ENCODE data around the gene PTGS2.
"Not testable (repeated sequence)": the region's sequence is repeated elsewhere in the genome, so short reads cannot be mapped to it uniquely, and the experiment has no call there.

Gene PTGS2

DNA sequence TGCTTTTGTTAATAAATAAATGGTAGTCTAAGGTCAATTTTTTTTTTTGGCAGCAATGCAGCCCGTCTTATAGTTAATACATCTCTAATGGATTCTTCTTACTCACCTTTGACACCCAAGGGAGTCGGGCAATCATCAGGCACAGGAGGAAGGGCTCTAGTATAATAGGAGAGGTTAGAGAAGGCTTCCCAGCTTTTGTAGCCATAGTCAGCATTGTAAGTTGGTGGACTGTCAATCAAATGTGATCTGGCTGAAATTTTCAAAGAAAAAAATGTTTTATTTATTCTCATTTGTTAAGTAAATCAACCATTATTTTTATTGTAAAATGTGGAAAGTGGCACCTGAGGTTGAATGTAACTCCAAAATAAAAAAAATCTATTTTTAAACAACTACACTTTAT, 2.1 kb downstream of the PTGS2 start:
- H3K9me3 ChIP-seq: no peaks in the 10 kb centered on the region
- H3K27me3 ChIP-seq: no peaks in the 10 kb centered on the region
- DNase-seq: no peak
- no peak overlapping the region for H3K4me3 ChIP-seq
- intact Hi-C loops (cut with DNase I; ENCODE audit: low total_unique reads): no loop called here
- peaks cover 7 to 22% (median 19%) of the 10 kb centered on the region in 3 donors for H3K36me3 ChIP-seq
- TF ChIP-seq, protein P1, sequence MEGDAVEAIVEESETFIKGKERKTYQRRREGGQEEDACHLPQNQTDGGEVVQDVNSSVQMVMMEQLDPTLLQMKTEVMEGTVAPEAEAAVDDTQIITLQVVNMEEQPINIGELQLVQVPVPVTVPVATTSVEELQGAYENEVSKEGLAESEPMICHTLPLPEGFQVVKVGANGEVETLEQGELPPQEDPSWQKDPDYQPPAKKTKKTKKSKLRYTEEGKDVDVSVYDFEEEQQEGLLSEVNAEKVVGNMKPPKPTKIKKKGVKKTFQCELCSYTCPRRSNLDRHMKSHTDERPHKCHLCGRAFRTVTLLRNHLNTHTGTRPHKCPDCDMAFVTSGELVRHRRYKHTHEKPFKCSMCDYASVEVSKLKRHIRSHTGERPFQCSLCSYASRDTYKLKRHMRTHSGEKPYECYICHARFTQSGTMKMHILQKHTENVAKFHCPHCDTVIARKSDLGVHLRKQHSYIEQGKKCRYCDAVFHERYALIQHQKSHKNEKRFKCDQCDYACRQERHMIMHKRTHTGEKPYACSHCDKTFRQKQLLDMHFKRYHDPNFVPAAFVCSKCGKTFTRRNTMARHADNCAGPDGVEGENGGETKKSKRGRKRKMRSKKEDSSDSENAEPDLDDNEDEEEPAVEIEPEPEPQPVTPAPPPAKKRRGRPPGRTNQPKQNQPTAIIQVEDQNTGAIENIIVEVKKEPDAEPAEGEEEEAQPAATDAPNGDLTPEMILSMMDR (IDR thresholded peaks at IDR 0.05): no peak
- H3K27ac ChIP-seq: no peak overlapping the region
- H3K4me1 ChIP-seq: peaks cover 0 to 10% (median 4%) of the 10 kb centered on the region in 4 donors

DNA sequence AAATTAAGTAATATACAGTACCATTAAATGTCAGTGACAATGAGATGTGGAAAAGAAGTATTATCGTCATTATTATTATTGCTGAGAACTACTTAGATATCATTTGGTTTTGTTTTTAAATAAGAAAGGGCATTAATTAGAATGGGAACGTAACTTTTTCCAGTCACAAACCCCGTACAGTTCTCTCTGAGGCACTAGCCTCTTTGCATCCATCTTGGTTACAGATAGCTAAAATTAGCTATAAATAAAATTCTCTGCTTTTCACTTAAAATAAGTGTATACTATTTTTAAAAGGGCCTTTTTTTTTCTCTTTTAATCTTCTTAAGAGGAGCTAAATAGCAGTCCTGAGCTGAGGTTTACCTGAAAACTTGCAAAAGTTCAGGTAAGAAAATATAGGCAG, 7.6 kb downstream of the PTGS2 start:
- TF ChIP-seq, protein P1 (IDR thresholded peaks at IDR 0.05): no peak
- Histone ChIP-seq H3K4me3 (no peak overlapping the region), H3K4me1 (no peaks in the 10 kb centered on the region), H3K36me3 (peaks cover 12 to 22% (median 19%) of the 10 kb centered on the region in 3 donors), H3K27me3 (no peaks in the 10 kb centered on the region), H3K27ac (no peak overlapping the region), H3K9me3 (no peaks in the 10 kb centered on the region)
- intact Hi-C loops (cut with DNase I; ENCODE audit: low total_unique reads): no loop called here
- DNase-seq: no peak

DNA sequence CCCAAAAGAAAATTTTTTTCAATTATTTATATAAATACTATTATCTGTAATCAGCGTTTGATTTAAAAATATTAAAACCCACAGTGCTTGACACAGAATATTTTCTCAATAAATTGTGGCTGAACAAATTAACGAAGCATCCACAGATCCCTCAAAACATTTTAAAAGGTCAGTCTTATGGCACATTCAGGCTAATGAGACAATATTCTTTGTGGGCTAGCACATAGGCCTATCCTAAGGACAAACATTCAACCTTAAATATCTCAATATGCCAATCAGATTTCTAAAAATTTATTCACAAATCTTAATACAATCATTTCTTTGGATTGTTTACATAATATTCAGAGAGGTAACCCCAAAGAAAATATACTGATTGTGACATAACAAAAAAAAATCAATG, 8.1 kb downstream of the PTGS2 start:
- intact Hi-C loops (cut with DNase I; ENCODE audit: low total_unique reads): no loop called here
- no peak for DNase-seq
- no peaks in the 10 kb centered on the region for H3K27me3 ChIP-seq
- H3K36me3 ChIP-seq: peaks cover 12 to 22% (median 19%) of the 10 kb centered on the region in 3 donors
- TF ChIP-seq, protein P1 (IDR thresholded peaks at IDR 0.05): no peak
- H3K27ac ChIP-seq: no peak overlapping the region
- H3K4me1 ChIP-seq: no peaks in the 10 kb centered on the region
- H3K9me3 ChIP-seq: no peaks in the 10 kb centered on the region
- H3K4me3 ChIP-seq: no peak overlapping the region

DNA sequence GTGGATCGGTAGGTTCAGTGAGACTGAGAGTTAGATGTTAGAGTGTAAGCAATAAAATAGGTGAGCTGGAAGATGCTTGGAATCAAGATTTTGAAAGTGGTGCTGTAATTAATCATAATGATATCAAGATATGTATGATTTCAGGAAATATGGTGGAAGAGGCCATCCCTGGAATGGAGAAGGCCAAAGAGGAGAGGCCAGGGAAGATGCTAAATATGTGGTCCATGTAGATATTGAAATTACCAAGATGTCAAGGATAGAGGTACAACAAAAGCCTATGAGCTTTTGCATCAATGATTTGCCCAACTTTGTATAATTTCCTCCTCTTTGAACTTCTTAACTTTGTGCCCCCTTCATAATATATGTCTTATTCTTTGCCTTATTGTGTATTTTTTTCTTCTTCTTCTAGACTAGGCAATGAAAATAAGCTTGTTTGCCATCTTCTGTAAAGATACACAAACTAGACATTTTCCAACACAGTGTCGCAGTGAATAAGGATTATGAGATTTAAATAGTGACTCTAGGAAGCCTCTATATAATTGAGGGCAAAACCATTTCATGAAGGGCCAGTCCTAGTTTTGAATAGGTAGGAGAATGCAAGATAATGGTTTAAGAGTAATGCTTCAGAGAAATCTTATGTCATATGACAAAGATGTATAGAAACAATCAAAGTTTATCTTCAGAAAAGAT, 8.9 kb downstream of the PTGS2 start:
- no peaks in the 10 kb centered on the region for H3K27me3 ChIP-seq
- TF ChIP-seq, protein P1 (IDR thresholded peaks at IDR 0.05): no peak
- no peak overlapping the region for H3K4me3 ChIP-seq
- DNase-seq: no peak
- H3K36me3 ChIP-seq: peaks cover 12 to 19% (median 16%) of the 10 kb centered on the region in 3 donors
- no peaks in the 10 kb centered on the region for H3K4me1 ChIP-seq
- intact Hi-C loops (cut with DNase I; ENCODE audit: low total_unique reads): no loop called here
- no peaks in the 10 kb centered on the region for H3K9me3 ChIP-seq
- H3K27ac ChIP-seq: no peak overlapping the region

DNA sequence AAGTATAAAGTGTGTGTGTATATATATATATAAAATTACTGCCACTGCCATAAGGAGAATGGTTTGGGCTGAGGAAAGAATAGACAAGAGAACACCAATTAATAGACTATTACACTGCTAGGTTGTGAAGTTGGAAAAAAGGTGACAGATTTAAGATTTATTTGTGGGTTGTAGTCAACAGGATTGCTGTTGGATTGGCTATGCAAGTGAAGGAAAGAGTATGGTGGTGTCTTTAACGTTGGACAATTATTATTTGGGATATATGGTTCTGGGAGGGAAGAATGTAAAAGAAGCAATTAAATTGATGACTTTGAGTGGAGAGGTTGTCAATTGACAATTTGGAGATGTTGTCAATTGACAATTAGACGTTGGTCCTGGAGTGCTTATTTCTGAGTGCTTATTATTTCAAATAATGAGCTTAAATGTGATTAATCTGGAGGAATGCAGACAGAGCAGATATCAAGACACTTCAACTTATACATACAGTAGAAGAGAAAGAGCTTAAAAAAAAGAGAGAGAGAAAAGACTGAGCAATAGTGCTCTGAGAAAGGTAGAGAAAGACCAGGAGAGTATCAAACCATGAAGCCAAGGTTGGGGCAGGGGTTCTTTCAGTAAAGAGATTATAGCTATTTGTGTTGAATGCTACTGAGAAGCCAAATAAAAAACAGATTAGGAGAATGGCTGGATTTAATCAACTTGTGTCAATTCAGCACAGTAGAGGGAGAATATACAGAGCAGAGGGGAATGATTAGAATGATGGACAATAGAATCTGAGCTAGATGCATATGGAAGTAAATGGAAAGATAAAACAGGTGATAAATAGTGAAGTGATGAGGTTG, 9.7 kb downstream of the PTGS2 start:
- H3K27me3 ChIP-seq: no peaks in the 10 kb centered on the region
- H3K9me3 ChIP-seq: no peaks in the 10 kb centered on the region
- no peaks in the 10 kb centered on the region for H3K4me1 ChIP-seq
- TF ChIP-seq, protein P1 (IDR thresholded peaks at IDR 0.05): no peak
- H3K4me3 ChIP-seq: no peak overlapping the region
- peaks cover 12 to 13% (median 13%) of the 10 kb centered on the region in 3 donors for H3K36me3 ChIP-seq
- intact Hi-C loops (cut with DNase I; ENCODE audit: low total_unique reads): no loop called here
- H3K27ac ChIP-seq: no peak overlapping the region
- no peak for DNase-seq

DNA sequence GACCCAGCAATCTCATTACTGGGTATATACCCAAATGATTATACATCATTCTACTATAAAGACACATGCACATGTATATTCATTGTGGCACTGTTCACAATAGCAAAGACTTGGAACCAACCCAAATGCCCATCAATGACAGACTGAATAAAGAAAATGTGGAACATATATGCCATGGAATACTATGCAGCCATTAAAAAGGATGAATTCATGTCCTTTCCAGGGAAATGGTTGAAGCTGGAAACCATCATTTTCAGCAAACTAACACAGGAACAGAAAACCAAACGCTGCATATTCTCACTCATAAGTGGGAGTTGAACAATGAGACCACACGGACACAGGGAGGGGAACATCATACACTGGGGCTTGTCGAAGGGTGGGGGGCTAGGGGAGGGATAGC, 10.4 kb downstream of the PTGS2 start:
- H3K9me3 ChIP-seq; DNase-seq; H3K27me3 ChIP-seq; H3K27ac ChIP-seq; intact Hi-C loops (cut with DNase I; ENCODE audit: low total_unique reads); H3K4me3 ChIP-seq; H3K4me1 ChIP-seq; H3K36me3 ChIP-seq: not testable (repeated sequence)

DNA sequence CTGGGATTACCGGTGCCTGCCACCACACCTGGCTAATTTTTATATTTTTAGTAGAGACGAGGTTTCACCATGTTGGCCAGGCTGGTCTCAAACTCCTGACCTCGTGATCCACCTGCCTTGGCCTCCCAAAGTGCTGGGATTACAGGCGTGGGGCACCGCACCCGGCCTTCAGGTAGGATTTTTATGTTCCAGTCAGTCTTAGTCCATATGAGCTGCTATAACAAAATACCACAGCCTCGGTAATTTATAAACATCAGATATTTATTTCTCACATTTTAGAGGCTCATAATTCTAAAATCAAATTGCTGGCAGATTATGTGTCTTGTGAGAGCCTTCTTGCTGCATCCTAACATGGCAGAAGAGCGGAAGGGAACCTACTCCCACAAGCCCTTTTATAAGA, 16.0 kb downstream of the PTGS2 start:
- H3K36me3 ChIP-seq; H3K4me1 ChIP-seq; H3K27me3 ChIP-seq; intact Hi-C loops (cut with DNase I; ENCODE audit: low total_unique reads); DNase-seq; H3K27ac ChIP-seq; H3K9me3 ChIP-seq; H3K4me3 ChIP-seq: not testable (repeated sequence)
